Neuron (in vitro differentiated cells): ENCODE data around the gene CDA.

ENCODE experiments used
- H2AFZ ChIP-seq: one replicate; pipeline ENCODE4 v1.6.1; 2013; ENCODE audit warnings: low read depth, mild to moderate bottlenecking, inconsistent platforms, low read length, moderate library complexity
- H3K27me3 ChIP-seq: one replicate; pipeline ENCODE4 v1.6.1; 2013; ENCODE audit warnings: low read length; ENCODE audit not compliant: insufficient read depth
- H3K36me3 ChIP-seq: one replicate; pipeline ENCODE4 v1.6.1; 2013; ENCODE audit warnings: low read length; ENCODE audit not compliant: insufficient read depth
- H3K4me1 ChIP-seq: one replicate; pipeline ENCODE4 v1.6.1; 2013; ENCODE audit warnings: low read length; ENCODE audit not compliant: insufficient read depth
- H3K4me3 ChIP-seq: 2 replicates; pipeline ENCODE4 v1.5.1; 2013; ENCODE audit warnings: mild to moderate bottlenecking, low read length, moderate library complexity
- H3K9me3 ChIP-seq: one replicate; pipeline ENCODE4 v1.6.1; 2013; ENCODE audit warnings: low read length

CDA gene

DNA sequence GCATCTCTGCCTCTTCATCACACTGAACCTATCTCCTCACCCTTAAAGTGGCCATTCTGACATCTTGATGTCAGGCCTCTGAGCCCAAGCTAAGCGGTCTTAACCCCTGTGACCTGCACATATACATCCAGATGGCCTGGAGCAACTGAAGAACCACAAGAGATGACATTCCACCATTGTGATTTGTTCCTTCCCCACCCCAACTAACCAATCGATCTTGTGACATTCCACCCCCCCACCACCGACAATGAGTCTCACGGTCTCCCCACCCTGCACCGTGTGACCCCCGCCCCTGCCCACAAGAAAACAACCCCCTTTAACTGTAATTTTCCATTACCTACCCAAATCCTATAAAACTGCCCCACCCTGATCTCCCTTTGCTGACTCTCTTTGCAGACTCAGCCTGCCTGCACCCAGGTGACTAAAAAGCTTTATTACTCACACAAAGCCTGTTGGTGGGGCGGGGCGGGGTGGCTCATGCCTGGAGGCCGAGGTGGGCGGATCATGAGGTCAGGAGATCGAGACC lies 23.4 kb downstream of the CDA start:
- Histone ChIP-seq H2AFZ (no peak overlapping the region), H3K4me1 (peaks cover 3% of the 10 kb centered on the region), H3K36me3 (no peaks in the 10 kb centered on the region), H3K4me3 (no peak overlapping the region), H3K27me3 (peaks cover 15% of the 10 kb centered on the region), H3K9me3 (no peaks in the 10 kb centered on the region)

- Histone ChIP-seq H2AFZ (no peak overlapping the region), H3K4me1 (peaks cover 3% of the 10 kb centered on the region), H3K4me3 (no peak overlapping the region), H3K27me3 (peaks cover 17% of the 10 kb centered on the region), H3K9me3 (no peaks in the 10 kb centered on the region), H3K36me3 (no peaks in the 10 kb centered on the region)
These were observed 25.3 kb downstream of the CDA start for GRCh38 chr1:20614131-20614579.

DNA sequence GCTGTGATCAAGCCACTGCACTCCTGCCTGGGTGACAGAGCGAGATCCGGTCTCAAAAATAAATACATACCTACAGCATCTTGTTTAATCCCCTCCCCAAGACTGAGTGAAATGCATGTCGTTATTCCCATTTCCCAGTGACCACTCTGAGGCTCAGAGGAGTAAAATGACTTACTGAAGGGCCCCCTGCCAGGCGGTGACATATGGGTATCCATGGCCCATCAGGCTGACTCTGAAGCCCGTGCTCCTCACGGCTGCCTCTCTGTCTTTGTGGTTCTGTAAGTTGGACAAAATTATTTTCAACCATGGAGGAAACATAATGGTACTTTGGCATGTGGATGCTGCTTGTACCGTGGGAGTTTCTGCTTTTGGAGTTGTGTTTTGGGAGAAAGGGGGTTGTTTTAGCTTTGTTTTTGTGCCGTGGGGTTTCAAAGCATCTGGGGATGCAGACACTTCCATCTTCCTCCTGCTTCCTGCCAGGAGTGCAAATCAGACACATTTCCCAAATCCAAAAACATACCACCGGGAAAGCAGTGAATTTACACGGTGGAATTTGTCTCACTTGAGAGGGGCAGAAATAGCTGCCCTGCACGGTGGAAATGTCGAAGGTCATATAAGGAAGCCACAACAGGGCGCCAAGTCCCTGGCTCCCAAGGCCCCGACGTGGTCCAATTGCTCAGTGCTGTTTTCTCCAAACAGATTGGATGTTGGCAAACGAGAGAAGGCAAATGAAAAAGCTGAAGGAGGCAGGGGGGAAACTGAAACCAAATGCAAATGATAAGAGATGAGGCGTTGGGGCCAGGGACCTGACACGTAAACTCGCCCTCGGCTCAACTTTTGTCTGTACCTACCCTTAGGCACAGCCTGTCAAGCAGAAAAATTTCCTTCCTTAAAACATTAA lies 27.3 kb downstream of the CDA start:
- Histone ChIP-seq H3K9me3 (no peaks in the 10 kb centered on the region), H3K4me3 (no peak overlapping the region), H2AFZ (no peak overlapping the region), H3K36me3 (no peaks in the 10 kb centered on the region), H3K27me3 (peaks cover 16% of the 10 kb centered on the region), H3K4me1 (no peaks in the 10 kb centered on the region)

DNA sequence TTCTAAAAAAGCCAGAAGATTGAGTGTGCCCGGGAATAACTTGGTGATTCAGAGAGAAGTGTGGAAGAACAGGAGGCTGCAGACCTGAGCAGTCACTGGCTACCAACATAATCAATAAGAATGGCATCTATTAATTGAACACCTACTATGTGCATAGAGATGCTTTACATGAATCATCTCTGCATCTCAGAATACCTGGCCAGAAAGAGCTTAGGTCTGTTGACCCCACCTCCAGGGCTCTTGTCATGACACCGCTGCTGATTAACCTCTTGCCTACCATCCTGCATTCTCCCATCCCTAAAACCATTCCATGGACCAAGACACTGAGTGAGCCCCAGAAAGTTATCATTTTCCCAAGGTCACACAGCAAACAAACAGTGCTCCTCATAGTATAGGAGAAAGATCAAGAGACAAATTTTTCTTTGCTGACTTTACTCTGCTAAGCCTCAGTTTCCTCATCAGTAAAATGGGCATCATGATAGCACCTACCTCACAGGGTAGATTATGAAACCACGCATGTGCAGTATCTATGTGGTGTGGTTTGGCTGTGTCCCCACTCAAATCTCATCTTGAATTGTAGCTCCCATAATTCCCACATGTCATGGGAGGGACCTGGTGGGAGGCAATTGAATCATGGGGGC lies 28.1 kb downstream of the CDA start:
- Histone ChIP-seq H3K27me3 (peaks cover 16% of the 10 kb centered on the region), H3K36me3 (no peaks in the 10 kb centered on the region), H3K9me3 (no peaks in the 10 kb centered on the region), H2AFZ (no peak overlapping the region), H3K4me1 (no peaks in the 10 kb centered on the region), H3K4me3 (no peak overlapping the region)

DNA sequence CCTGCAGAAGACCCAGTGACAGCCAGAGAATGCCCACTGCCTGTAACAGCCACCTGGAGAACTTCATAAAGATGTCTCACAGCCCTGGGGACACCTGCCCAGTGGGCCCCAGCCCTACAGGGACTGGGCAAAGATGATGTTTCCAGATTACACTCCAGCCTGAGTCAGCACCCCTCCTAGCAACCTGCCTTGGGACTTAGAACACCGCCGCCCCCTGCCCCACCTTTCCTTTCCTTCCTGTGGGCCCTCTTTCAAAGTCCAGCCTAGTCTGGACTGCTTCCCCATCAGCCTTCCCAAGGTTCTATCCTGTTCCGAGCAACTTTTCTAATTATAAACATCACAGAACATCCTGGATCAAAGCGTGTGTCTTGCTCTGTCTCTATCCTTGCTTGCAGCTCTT lies 29.7 kb downstream of the CDA start:
- Histone ChIP-seq H3K9me3 (no peaks in the 10 kb centered on the region), H3K4me1 (no peaks in the 10 kb centered on the region), H3K4me3 (no peak overlapping the region)

DNA sequence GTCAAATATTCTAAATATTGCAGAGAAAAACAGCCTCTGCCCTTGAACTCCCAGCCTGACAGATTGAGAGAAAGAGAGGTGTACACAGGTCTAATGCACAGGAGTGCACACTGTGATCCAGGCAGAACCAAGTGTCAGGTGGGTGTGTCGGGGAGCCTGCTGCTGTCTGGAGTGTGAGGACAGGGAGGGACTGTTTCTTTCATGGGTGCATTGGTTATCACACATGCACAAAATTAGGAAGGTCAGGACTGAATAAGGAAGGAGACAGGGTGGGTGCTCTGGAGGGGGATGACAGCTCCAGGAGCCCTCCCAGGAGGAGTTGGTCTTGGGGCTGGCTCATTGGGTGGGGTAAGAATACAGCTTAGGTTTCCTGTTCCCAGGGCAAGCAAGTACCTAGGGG lies 31.1 kb downstream of the CDA start:
- Histone ChIP-seq H3K4me1 (no peaks in the 10 kb centered on the region), H3K4me3 (no peak overlapping the region), H3K27me3 (peaks cover 13% of the 10 kb centered on the region), H3K36me3 (no peaks in the 10 kb centered on the region), H3K9me3 (no peaks in the 10 kb centered on the region), H2AFZ (no peak overlapping the region)

More for the DNA sequence above, 29.7 kb downstream of the CDA start:
- Histone ChIP-seq H3K27me3 (peaks cover 16% of the 10 kb centered on the region), H3K36me3 (no peaks in the 10 kb centered on the region), H2AFZ (no peak overlapping the region)

- Histone ChIP-seq H2AFZ (no peak overlapping the region), H3K4me3 (no peak overlapping the region), H3K36me3 (no peaks in the 10 kb centered on the region), H3K27me3 (peaks cover 13% of the 10 kb centered on the region), H3K9me3 (no peaks in the 10 kb centered on the region), H3K4me1 (no peaks in the 10 kb centered on the region)
These were observed 32.1 kb downstream of the CDA start for GRCh38 chr1:20621012-20621411.

GRCh38 chr1:20624709-20625108 lies 35.8 kb downstream of the CDA start:
- Histone ChIP-seq H3K4me3 (no peak overlapping the region), H2AFZ (no peak overlapping the region), H3K27me3 (peaks cover 3% of the 10 kb centered on the region), H3K4me1 (peaks cover 11% of the 10 kb centered on the region), H3K9me3 (no peaks in the 10 kb centered on the region), H3K36me3 (no peaks in the 10 kb centered on the region)

DNA sequence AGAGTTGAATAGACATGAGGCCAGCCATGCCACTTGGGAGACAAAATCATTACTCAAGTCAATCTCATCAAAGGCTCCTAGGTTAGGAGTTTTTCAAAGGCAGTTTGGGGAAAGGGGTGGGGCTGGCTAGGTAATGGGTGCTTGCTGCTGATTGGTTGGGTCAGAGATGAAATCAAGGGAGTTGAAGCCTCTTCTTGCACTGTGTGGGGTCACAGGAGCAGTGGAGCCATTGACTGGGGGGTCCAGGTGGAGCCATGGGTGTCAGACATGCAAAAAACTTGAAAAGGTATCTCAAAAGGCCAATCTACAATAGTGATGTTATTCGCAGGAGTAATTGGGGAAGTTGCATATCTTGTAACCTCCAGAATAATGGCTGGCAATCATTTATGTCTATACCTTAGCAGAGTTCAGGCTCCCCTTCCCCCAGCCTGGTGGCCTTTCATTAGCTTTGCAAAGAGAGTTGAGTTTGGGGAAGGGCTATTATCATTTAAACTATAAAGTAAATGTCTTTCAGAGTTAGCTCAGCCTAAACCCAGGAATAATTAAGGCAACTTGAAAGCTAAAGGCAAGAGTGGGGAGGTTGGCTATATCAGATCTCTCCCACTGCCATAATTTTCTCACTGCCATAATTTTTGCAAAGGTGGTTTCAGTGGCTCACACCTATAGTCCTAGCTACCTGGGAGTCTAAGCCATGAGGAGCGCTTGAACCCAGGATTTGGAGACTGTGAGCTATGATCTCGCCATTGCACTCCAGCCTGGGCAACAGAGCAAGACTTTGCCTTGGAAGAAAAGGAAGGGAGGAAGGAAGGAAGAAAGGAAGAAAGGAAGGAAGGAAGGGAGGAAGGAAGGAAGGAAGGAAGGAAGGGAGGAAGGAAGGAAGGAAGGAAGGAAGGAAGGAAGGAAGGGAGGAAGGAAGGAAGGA lies 36.5 kb downstream of the CDA start:
- no peaks in the 10 kb centered on the region for H3K27me3 ChIP-seq
- no peaks in the 10 kb centered on the region for H3K36me3 ChIP-seq
- no peaks in the 10 kb centered on the region for H3K9me3 ChIP-seq
- H2AFZ ChIP-seq, result no peak overlapping the region
- no peak overlapping the region for H3K4me3 ChIP-seq
- H3K4me1 ChIP-seq, result peaks cover 11% of the 10 kb centered on the region

- peaks cover 11% of the 10 kb centered on the region for H3K4me1 ChIP-seq
- H3K36me3 ChIP-seq, result no peaks in the 10 kb centered on the region
- no peak overlapping the region for H3K4me3 ChIP-seq
- no peaks in the 10 kb centered on the region for H3K9me3 ChIP-seq
- H2AFZ ChIP-seq, result no peak overlapping the region
- no peaks in the 10 kb centered on the region for H3K27me3 ChIP-seq
These were observed 37.2 kb downstream of the CDA start for GRCh38 chr1:20626098-20626427.

DNA sequence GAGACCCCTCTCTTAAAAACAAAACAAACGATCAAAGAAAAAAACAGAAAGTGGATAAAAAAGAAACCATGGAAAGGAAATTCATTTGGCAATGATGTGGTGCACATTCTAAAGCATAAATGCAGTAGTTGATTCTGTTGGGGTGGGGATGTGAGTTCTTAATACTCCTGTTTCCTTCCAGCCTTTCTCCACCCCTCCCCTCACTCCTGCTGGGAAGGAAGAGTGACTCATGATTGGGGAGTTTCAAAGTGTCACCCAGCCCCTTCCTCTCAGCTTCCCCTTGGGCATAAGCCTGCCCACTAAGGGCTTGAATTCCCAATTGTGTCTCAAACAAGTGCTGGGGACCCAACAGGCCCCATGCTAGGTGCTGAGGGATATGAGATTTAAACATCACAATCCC lies 37.6 kb downstream of the CDA start:
- Histone ChIP-seq H3K36me3 (no peaks in the 10 kb centered on the region), H3K4me3 (no peak overlapping the region), H3K9me3 (no peaks in the 10 kb centered on the region), H3K27me3 (no peaks in the 10 kb centered on the region), H2AFZ (no peak overlapping the region), H3K4me1 (peaks cover 11% of the 10 kb centered on the region)

- Histone ChIP-seq H3K4me1 (peaks cover 20% of the 10 kb centered on the region), H3K36me3 (no peaks in the 10 kb centered on the region), H3K4me3 (no peak overlapping the region), H3K9me3 (no peaks in the 10 kb centered on the region), H3K27me3 (no peaks in the 10 kb centered on the region), H2AFZ (no peak overlapping the region)
These were observed 41.8 kb downstream of the CDA start for GRCh38 chr1:20630729-20631128.

GRCh38 chr1:20632386-20632785 lies 43.5 kb downstream of the CDA start:
- H3K4me3 ChIP-seq, result no peak overlapping the region
- no peaks in the 10 kb centered on the region for H3K9me3 ChIP-seq
- H3K27me3 ChIP-seq, result no peaks in the 10 kb centered on the region
- peaks cover 15% of the 10 kb centered on the region for H3K4me1 ChIP-seq
- no peak overlapping the region for H2AFZ ChIP-seq
- H3K36me3 ChIP-seq, result no peaks in the 10 kb centered on the region
